Mesendoderm (in vitro differentiated cells): ENCODE data around the gene C1orf94.

Experiments used
- DNase-seq: peaks from one replicate; pipeline ENCODE4 v3.0.0; 2013
- H2AK5ac ChIP-seq: 2 replicates; pipeline ENCODE4 v1.6.1; 2013; ENCODE audit warnings: low read length, inconsistent platforms
- H2BK120ac ChIP-seq: 2 replicates; pipeline ENCODE4 v1.6.1; 2013; ENCODE audit warnings: low read depth, mild to moderate bottlenecking, low read length, moderate library complexity, mixed read lengths
- H2BK15ac ChIP-seq: replicated peaks from 2 replicates; pipeline ENCODE4 v1.6.1; 2013; ENCODE audit warnings: low read depth, mild to moderate bottlenecking, moderate library complexity
- H2BK5ac ChIP-seq: 2 replicates; pipeline ENCODE4 v1.6.1; 2013; ENCODE audit warnings: low read length, inconsistent platforms
- H3K18ac ChIP-seq: 2 replicates; pipeline ENCODE4 v1.6.1; 2013; ENCODE audit warnings: mild to moderate bottlenecking, low read length, mixed read lengths
- H3K23ac ChIP-seq: one replicate; pipeline ENCODE4 v1.6.1; 2013; ENCODE audit warnings: low read length
- H3K27ac ChIP-seq: 2 replicates; pipeline ENCODE4 v1.5.1; 2013; ENCODE audit warnings: low read depth, mild to moderate bottlenecking, inconsistent platforms, low read length, moderate library complexity
- H3K27me3 ChIP-seq: 2 replicates; pipeline ENCODE4 v1.6.1; 2013; ENCODE audit warnings: low read length, control low read depth, mild to moderate bottlenecking, inconsistent platforms; ENCODE audit not compliant: insufficient read depth, poor library complexity
- H3K36me3 ChIP-seq: 2 replicates; pipeline ENCODE4 v1.6.1; 2013; ENCODE audit warnings: low read length, inconsistent platforms; ENCODE audit not compliant: control insufficient read depth, insufficient read depth
- H3K4ac ChIP-seq: one replicate; pipeline ENCODE4 v1.6.1; 2013; ENCODE audit warnings: low read depth, mild to moderate bottlenecking, low read length, moderate library complexity
- H3K4me1 ChIP-seq: 2 replicates; pipeline ENCODE4 v1.6.1; 2013; ENCODE audit warnings: low read depth, low read length, inconsistent platforms; ENCODE audit not compliant: control insufficient read depth
- H3K4me2 ChIP-seq: 2 replicates; pipeline ENCODE4 v1.6.1; 2013; ENCODE audit warnings: low read length
- H3K4me3 ChIP-seq: 2 replicates; pipeline ENCODE4 v1.5.1; 2013; ENCODE audit warnings: mild to moderate bottlenecking, low read length
- H3K56ac ChIP-seq: one replicate; pipeline ENCODE4 v1.6.1; 2013; ENCODE audit warnings: low read length
- H3K79me1 ChIP-seq: 2 replicates; pipeline ENCODE4 v1.6.1; 2013; ENCODE audit warnings: low read length, inconsistent platforms
- H3K79me2 ChIP-seq: 2 replicates; pipeline ENCODE4 v1.6.1; 2013; ENCODE audit warnings: mild to moderate bottlenecking, low read length; ENCODE audit not compliant: control insufficient read depth, insufficient read depth
- H3K9ac ChIP-seq: 2 replicates; pipeline ENCODE4 v1.6.1; 2013; ENCODE audit warnings: low read length, inconsistent platforms
- H4K5ac ChIP-seq: one replicate; pipeline ENCODE4 v1.6.1; 2013; ENCODE audit warnings: low read length
- H4K8ac ChIP-seq: one replicate; pipeline ENCODE4 v1.6.1; 2013; ENCODE audit warnings: low read depth, mild to moderate bottlenecking, control low read depth, low read length, moderate library complexity
- WGBS: extraction: QIAGEN DNeasy Blood & Tissue Kit; methylation state at CpG from one replicate; pipeline ENCODE4 v1.1.7; 2013; ENCODE audit warnings: low lambda C conversion rate, missing lambda C conversion rate; ENCODE audit not compliant: insufficient coverage; ENCODE audit errors: extremely low coverage; 5-methylcytosine and 5-hydroxymethylcytosine counted together

C1orf94 gene

DNA sequence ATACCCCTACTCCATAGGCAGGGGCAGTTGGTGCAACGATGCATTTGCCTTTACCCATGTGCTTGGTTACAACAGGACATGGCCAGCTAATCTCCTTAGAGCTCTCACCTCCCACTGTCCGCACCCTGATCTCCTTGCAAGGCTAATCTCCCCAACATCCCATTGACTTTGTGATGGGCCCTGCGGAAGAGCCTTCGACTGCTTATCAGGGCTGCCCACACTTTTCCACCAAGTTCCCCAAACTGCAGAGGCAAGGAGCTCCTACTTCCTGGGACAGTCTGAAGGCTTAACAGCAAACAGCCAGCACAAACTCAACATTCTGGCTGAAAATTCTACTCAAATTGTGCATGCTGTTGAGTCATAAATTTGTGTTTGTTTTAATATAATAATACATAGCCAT lies 36.0 kb downstream of the C1orf94 start:
- no peak for DNase-seq
- WGBS = no CpG with 5 or more reads among the region's 4 CpGs
- H2BK5ac ChIP-seq = no peak overlapping the region

DNA sequence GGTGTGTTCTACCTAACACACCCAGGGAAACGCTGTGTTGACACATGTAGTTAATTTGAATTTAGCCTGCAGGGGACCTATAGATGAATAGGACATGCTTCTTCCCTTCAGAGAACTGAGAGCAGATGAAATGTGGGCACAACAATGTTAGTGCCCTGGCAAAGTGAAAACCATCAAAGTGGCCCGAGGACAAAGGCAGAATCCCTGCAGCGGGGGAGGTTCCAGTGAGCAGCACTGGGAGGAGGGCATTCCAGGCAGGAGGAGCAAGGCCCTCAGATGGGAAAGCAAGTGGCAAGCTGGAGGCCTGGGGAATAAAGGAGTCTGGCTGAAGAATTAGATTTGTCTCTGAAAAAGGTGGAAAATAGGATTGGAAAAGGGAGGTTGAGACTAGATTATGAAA lies 37.2 kb downstream of the C1orf94 start:
- H3K79me1 ChIP-seq = no peaks in the 10 kb centered on the region
- H3K18ac ChIP-seq = no peak overlapping the region
- no peak overlapping the region for H3K23ac ChIP-seq
- no peak overlapping the region for H3K27ac ChIP-seq
- WGBS = no CpG with 5 or more reads among the region's 3 CpGs
- no peak overlapping the region for H4K8ac ChIP-seq
- H3K4ac ChIP-seq = no peak overlapping the region
- H2AK5ac ChIP-seq = no peak overlapping the region
- no peak overlapping the region for H3K4me2 ChIP-seq
- no peak overlapping the region for H2BK5ac ChIP-seq
- H3K4me3 ChIP-seq = no peak overlapping the region
- no peaks in the 10 kb centered on the region for H3K27me3 ChIP-seq
- DNase-seq = peak; percentile 16
- H3K36me3 ChIP-seq = no peaks in the 10 kb centered on the region
- no peaks in the 10 kb centered on the region for H3K79me2 ChIP-seq
- no peak overlapping the region for H3K9ac ChIP-seq
- H4K5ac ChIP-seq = no peak overlapping the region
- no peaks in the 10 kb centered on the region for H3K4me1 ChIP-seq
- H3K56ac ChIP-seq = no peak overlapping the region
- no peak overlapping the region for H2BK15ac ChIP-seq
- no peak overlapping the region for H2BK120ac ChIP-seq

More for the DNA sequence above, 36.0 kb downstream of the C1orf94 start:
- no peaks in the 10 kb centered on the region for H3K36me3 ChIP-seq
- no peak overlapping the region for H3K27ac ChIP-seq
- H3K79me2 ChIP-seq = no peaks in the 10 kb centered on the region
- no peaks in the 10 kb centered on the region for H3K27me3 ChIP-seq
- no peaks in the 10 kb centered on the region for H3K79me1 ChIP-seq
- no peak overlapping the region for H3K4ac ChIP-seq
- no peak overlapping the region for H2AK5ac ChIP-seq
- H4K8ac ChIP-seq = no peak overlapping the region
- H3K4me3 ChIP-seq = no peak overlapping the region
- no peak overlapping the region for H4K5ac ChIP-seq
- H3K18ac ChIP-seq = no peak overlapping the region
- no peaks in the 10 kb centered on the region for H3K4me1 ChIP-seq
- no peak overlapping the region for H3K56ac ChIP-seq
- no peak overlapping the region for H3K4me2 ChIP-seq
- H2BK120ac ChIP-seq = no peak overlapping the region
- no peak overlapping the region for H3K9ac ChIP-seq
- H3K23ac ChIP-seq = no peak overlapping the region
- H2BK15ac ChIP-seq = no peak overlapping the region

GRCh38 chr1:34231441-34231840 lies 54.7 kb downstream of the C1orf94 start:
- no peak overlapping the region for H3K9ac ChIP-seq
- H3K27ac ChIP-seq = no peak overlapping the region
- H2AK5ac ChIP-seq = no peak overlapping the region
- no peak overlapping the region for H4K5ac ChIP-seq
- H4K8ac ChIP-seq = no peak overlapping the region
- DNase-seq = no peak
- no peaks in the 10 kb centered on the region for H3K27me3 ChIP-seq
- WGBS = no CpG with 5 or more reads among the region's 1 CpG
- no peak overlapping the region for H2BK120ac ChIP-seq
- no peak overlapping the region for H3K18ac ChIP-seq
- peaks cover 2% of the 10 kb centered on the region for H3K4me1 ChIP-seq
- no peaks in the 10 kb centered on the region for H3K36me3 ChIP-seq
- H3K79me1 ChIP-seq = no peaks in the 10 kb centered on the region
- no peak overlapping the region for H2BK5ac ChIP-seq
- H2BK15ac ChIP-seq = no peak overlapping the region
- no peak overlapping the region for H3K4me2 ChIP-seq
- H3K56ac ChIP-seq = no peak overlapping the region
- no peak overlapping the region for H3K4ac ChIP-seq
- no peak overlapping the region for H3K23ac ChIP-seq
- no peak overlapping the region for H3K4me3 ChIP-seq
- H3K79me2 ChIP-seq = no peaks in the 10 kb centered on the region

GRCh38 chr1:34235594-34235993 lies 58.9 kb downstream of the C1orf94 start:
- Histone ChIP-seq H3K36me3 (no peaks in the 10 kb centered on the region), H4K8ac (no peak overlapping the region)
- no CpG with 5 or more reads among the region's 2 CpGs for whole genome bisulfite sequencing

GRCh38 chr1:34236089-34236488 lies 59.4 kb downstream of the C1orf94 start:
- H2BK15ac ChIP-seq = no peak overlapping the region
- H4K5ac ChIP-seq = no peak overlapping the region
- no peak overlapping the region for H4K8ac ChIP-seq
- no peak overlapping the region for H3K27ac ChIP-seq
- peaks cover 2% of the 10 kb centered on the region for H3K4me1 ChIP-seq
- H3K4me3 ChIP-seq = no peak overlapping the region
- H3K56ac ChIP-seq = no peak overlapping the region
- H3K4me2 ChIP-seq = no peak overlapping the region
- H3K79me1 ChIP-seq = no peaks in the 10 kb centered on the region
- no peak overlapping the region for H3K9ac ChIP-seq
- DNase-seq = no peak
- H3K36me3 ChIP-seq = no peaks in the 10 kb centered on the region
- no CpG with 5 or more reads among the region's 6 CpGs for WGBS
- no peak overlapping the region for H2BK5ac ChIP-seq
- no peak overlapping the region for H2BK120ac ChIP-seq
- H3K23ac ChIP-seq = no peak overlapping the region
- H3K18ac ChIP-seq = no peak overlapping the region
- H3K79me2 ChIP-seq = no peaks in the 10 kb centered on the region
- H3K27me3 ChIP-seq = no peaks in the 10 kb centered on the region
- H2AK5ac ChIP-seq = no peak overlapping the region
- no peak overlapping the region for H3K4ac ChIP-seq

More at GRCh38 chr1:34235594-34235993, 58.9 kb downstream of the C1orf94 start:
- H3K79me1 ChIP-seq = no peaks in the 10 kb centered on the region
- H3K79me2 ChIP-seq = no peaks in the 10 kb centered on the region
- no peak overlapping the region for H3K9ac ChIP-seq
- DNase-seq = no peak
- no peak overlapping the region for H2AK5ac ChIP-seq
- H3K4ac ChIP-seq = no peak overlapping the region
- no peak overlapping the region for H2BK120ac ChIP-seq
- H3K27me3 ChIP-seq = no peaks in the 10 kb centered on the region
- no peak overlapping the region for H3K23ac ChIP-seq
- H4K5ac ChIP-seq = no peak overlapping the region
- H2BK15ac ChIP-seq = no peak overlapping the region
- peaks cover 2% of the 10 kb centered on the region for H3K4me1 ChIP-seq
- no peak overlapping the region for H3K18ac ChIP-seq
- no peak overlapping the region for H3K27ac ChIP-seq
- H2BK5ac ChIP-seq = no peak overlapping the region
- H3K56ac ChIP-seq = no peak overlapping the region
- no peak overlapping the region for H3K4me3 ChIP-seq
- H3K4me2 ChIP-seq = no peak overlapping the region

- H4K8ac ChIP-seq = no peak overlapping the region
- no peak overlapping the region for H3K4ac ChIP-seq
- no peak overlapping the region for H3K9ac ChIP-seq
- H3K4me2 ChIP-seq = no peak overlapping the region
- no peaks in the 10 kb centered on the region for H3K27me3 ChIP-seq
- no peak overlapping the region for H3K18ac ChIP-seq
- H3K79me2 ChIP-seq = no peaks in the 10 kb centered on the region
- no peak overlapping the region for H3K4me3 ChIP-seq
- no peak overlapping the region for H3K56ac ChIP-seq
- no peak overlapping the region for H3K27ac ChIP-seq
- H2BK15ac ChIP-seq = no peak overlapping the region
- DNase-seq = no peak
- no peak overlapping the region for H2BK5ac ChIP-seq
- no CpG with 5 or more reads among the region's 8 CpGs for WGBS
- H4K5ac ChIP-seq = no peak overlapping the region
- H3K23ac ChIP-seq = no peak overlapping the region
- no peak overlapping the region for H2BK120ac ChIP-seq
- H3K4me1 ChIP-seq = peaks cover 2% of the 10 kb centered on the region
- H3K79me1 ChIP-seq = no peaks in the 10 kb centered on the region
- no peaks in the 10 kb centered on the region for H3K36me3 ChIP-seq
- H2AK5ac ChIP-seq = no peak overlapping the region
These were observed 60.6 kb downstream of the C1orf94 start for GRCh38 chr1:34237151-34237815.
